SIG-M5 treated with dmso at 0.1 percent for 504 hours (cell line): Measurements from ENCODE around the gene PGM2.

ENCODE experiments used
- DNase-seq: peaks from one replicate; lab custom pipeline; 2025; ENCODE audit not compliant: unreplicated experiment; lab: John Stamatoyannopoulos, UW

The PGM2 gene

DNA sequence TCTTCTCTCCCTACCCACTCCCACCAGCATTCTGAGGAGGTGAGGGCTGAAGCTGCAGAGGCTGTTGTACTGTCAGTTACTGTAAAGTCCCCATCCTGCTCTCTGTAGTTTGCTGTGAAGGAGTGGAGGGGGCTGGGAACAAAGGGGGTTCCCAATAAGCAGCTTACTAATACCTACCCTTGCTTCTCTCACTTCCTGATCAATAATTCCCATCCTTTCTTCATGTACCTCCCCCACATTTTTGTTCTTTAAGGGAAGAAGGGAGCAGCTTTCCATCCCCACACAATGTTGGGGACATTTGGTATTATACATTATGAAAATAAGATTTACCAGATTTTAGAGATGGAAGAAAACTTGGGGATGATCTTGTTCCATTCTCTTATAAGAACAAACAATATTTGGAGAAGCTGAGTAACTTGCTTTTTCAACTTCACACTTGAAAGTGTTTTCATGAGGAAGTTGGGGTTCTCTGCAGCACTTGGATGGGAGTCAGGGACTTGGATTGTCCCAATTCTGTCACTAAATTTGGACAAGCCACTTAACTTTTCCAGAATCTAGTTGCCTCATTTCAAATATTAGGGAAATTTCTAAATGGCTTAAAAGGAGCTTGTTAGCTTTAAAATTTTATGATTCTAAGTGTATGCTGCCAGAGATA lies 69.8 kb downstream of the PGM2 start:
- DNase-seq, result no peak

GRCh38 chr4:37902212-37902611 lies 75.7 kb downstream of the PGM2 start:
- no peak for DNase-seq

DNA sequence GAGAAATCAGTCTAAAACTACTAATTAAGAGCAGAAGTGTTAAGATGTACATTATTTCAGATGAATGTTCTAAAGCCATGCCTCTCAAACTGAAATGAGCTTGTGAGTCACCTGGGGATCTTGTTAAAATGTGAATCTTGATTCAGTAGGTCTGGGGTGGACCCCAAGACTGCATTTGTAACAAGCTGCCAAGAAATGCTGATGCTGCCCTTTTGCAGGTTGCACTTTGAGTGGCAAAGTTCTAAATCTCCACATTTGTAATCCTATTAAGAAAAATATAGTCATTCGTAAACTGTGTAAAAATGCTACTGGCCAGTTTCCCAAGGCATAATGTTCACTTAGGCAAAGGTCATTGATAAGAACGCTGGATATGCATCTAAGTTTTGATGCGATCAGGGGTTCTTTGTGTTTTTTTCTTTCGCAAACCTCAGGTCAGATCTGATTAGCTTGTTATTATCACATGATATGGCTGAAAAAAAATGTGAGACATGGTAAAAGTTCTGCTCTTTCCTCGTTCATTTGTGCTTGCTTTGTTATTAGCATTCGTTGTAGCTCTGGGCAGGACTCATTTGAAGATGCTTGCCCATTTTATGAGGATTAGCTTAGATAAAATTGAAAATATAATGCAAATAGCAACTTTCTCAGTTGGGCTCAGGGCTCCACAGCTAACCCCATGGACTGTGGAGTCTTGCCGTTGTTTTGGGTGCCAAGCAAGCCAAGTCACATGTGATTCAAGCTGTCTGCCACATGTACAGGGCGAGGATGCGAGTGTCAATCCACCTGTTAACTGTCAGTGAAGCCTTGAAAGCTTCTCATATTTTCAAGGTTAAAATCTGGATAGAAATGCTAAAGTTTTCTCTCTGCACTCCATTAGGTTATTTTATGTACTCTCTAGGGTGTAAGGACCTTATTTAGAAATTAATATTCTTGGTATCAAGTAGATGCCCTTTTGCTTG lies 76.5 kb downstream of the PGM2 start:
- no peak for DNase-seq

DNA sequence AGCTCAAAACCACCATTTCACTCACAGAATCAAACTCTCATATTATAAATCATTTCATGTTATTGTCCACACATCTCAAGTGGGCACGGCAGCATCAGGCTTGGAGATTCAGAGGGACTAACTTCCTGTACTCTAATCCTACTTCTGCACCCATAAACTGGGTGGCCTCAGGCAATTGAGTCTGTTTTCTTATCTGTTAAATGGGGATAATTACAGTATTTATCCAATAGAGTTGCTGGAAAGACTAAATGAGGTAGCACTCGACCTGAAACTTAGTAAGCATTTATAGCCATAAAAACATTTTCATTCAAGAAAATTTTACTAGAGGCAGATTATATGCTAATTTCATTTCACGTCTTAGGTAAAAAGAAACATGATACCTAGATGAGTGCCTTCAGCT lies 77.4 kb downstream of the PGM2 start:
- DNase-seq, result no peak

GRCh38 chr4:37904824-37905223 lies 78.3 kb downstream of the PGM2 start:
- no peak for DNase-seq

DNA sequence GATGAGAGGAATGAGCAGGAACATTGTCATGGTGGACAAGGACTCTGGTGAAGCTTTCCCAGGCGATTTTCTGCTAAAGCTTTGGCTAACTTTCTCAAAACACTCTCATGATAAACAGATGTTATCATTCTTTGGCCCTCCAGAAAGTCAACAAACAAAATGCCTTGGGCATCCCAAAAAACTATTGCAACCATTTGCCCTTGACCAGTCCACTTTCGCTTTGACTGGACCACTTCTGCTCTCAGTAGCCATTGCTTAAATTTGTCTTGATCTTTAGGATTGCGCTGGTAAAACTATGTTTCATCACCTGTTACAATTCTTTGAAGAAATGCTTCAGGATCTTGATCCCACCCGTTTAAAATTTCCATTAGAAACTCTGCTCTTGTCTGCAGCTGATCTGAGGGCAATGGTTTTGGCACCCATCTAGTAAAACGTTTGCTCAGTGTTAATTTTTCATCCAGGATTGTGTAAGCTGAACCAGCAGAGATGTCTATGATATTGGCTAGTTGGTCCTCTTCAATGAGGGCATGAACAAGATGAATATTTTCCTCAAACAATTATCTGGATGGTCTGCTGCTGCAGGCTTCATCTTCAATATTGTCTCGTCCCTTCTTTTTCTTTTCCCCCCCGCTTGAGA lies 79.2 kb downstream of the PGM2 start:
- no peak for DNase-seq

DNA sequence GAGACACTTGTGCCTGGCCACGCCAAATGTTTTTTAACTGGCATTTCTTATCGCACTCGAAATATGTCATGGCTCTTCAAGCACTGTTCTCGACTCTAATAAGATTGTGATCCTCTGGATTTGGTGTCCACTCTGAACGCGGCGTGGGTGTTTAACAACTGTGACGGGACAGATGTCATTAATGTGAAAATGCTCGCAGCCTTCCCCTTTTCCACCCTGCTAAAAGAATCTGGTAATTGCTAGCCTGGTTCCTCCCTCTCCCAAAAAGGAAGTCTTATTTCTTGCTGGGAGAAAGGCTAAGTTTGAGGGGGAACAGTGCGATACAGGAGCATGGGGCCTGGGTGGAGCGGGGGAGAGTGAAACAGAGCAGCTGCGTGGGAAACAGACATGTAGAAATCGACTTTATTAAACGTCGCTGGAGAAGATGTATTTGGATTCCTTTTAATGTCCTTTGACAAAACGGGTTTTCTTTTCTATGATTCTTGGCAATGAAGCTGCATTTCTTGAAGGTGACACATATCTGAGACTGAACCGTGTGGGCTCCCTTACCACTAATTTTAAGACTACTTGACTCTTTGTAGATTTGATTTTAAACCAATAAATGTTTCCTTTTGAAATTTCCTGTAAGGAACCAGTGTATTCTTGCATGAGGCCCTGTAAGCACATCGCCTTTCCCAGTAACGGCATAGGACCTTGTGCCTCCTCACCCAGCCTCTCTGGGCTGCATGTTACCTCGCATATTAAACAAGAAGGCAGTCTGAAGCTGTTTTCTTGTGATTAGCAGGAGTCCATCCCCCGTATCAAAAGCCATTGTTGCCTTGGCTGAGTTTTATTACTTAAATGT lies 82.2 kb downstream of the PGM2 start:
- no peak for DNase-seq

GRCh38 chr4:37909332-37910090 lies 83.0 kb downstream of the PGM2 start:
- no peak for DNase-seq

GRCh38 chr4:37910091-37910486 lies 83.6 kb downstream of the PGM2 start:
- no peak for DNase-seq
